ENCODE measurements around the gene CDO1.

CDO1 gene

GRCh38 chr5:115800108-115800507 is 16.4 kb downstream of the CDO1 start:
- peaks cover 50% of the 10 kb centered on the region for H3K27me3 Mint-ChIP-seq
- ATAC-seq (replicated peaks; ENCODE audit: extremely low read depth, poor library complexity, severe bottlenecking) (no peak), DNase-seq (ENCODE audit: low spot score in 2 of 2) (no peak)
- H3K9me3 Mint-ChIP-seq: no peaks in the 10 kb centered on the region
- no peak overlapping the region for H3K27ac Mint-ChIP-seq (ENCODE audit: low read depth)
- H3K4me3 Mint-ChIP-seq: no peak overlapping the region
- no peaks in the 10 kb centered on the region for H3K36me3 Mint-ChIP-seq (ENCODE audit: insufficient read depth)
- H3K4me1 Mint-ChIP-seq: no peaks in the 10 kb centered on the region

GRCh38 chr5:115798252-115798651 is 18.2 kb downstream of the CDO1 start:
- Mint-ChIP-seq H3K27ac (ENCODE audit: low read depth) (no peak overlapping the region), H3K4me1 (no peaks in the 10 kb centered on the region), H3K9me3 (no peaks in the 10 kb centered on the region), H3K27me3 (peaks cover 62% of the 10 kb centered on the region), H3K36me3 (ENCODE audit: insufficient read depth) (peaks cover under 1% of the 10 kb centered on the region), H3K4me3 (no peak overlapping the region)
- DNase-seq (ENCODE audit: low spot score in 2 of 2) (no peak), ATAC-seq (replicated peaks; ENCODE audit: extremely low read depth, poor library complexity, severe bottlenecking) (no peak)

- DNase-seq (ENCODE audit: low spot score in 2 of 2): no peak
- Mint-ChIP-seq H3K4me3 (no peak overlapping the region), H3K27me3 (peaks cover 62% of the 10 kb centered on the region), H3K4me1 (no peaks in the 10 kb centered on the region), H3K36me3 (ENCODE audit: insufficient read depth) (peaks cover 1% of the 10 kb centered on the region), H3K27ac (ENCODE audit: low read depth) (no peak overlapping the region), H3K9me3 (no peaks in the 10 kb centered on the region)
- ATAC-seq (replicated peaks; ENCODE audit: extremely low read depth, poor library complexity, severe bottlenecking): no peak
Measured at GRCh38 chr5:115796656-115797055, 19.8 kb downstream of the CDO1 start.

GRCh38 chr5:115795700-115796099 is 20.8 kb downstream of the CDO1 start:
- Mint-ChIP-seq H3K4me1 (no peaks in the 10 kb centered on the region), H3K36me3 (ENCODE audit: insufficient read depth) (peaks cover 1% of the 10 kb centered on the region), H3K4me3 (no peak overlapping the region), H3K27ac (ENCODE audit: low read depth) (no peak overlapping the region), H3K9me3 (no peaks in the 10 kb centered on the region), H3K27me3 (peaks cover 68% of the 10 kb centered on the region)
- ATAC-seq (replicated peaks; ENCODE audit: extremely low read depth, poor library complexity, severe bottlenecking) (no peak), DNase-seq (ENCODE audit: low spot score in 2 of 2) (no peak)

- H3K36me3 Mint-ChIP-seq (ENCODE audit: insufficient read depth): peaks cover 1% of the 10 kb centered on the region
- peaks cover 96% of the 10 kb centered on the region for H3K27me3 Mint-ChIP-seq
- ATAC-seq (replicated peaks; ENCODE audit: extremely low read depth, poor library complexity, severe bottlenecking) (no peak), DNase-seq (ENCODE audit: low spot score in 2 of 2) (no peak)
- H3K27ac Mint-ChIP-seq (ENCODE audit: low read depth): no peak overlapping the region
- no peak overlapping the region for H3K4me3 Mint-ChIP-seq
- no peaks in the 10 kb centered on the region for H3K9me3 Mint-ChIP-seq
- no peaks in the 10 kb centered on the region for H3K4me1 Mint-ChIP-seq
Measured at GRCh38 chr5:115788440-115788839, 28.0 kb downstream of the CDO1 start.

GRCh38 chr5:115787426-115787825 is 29.0 kb downstream of the CDO1 start:
- Mint-ChIP-seq H3K27ac (ENCODE audit: low read depth) (no peak overlapping the region), H3K36me3 (ENCODE audit: insufficient read depth) (no peaks in the 10 kb centered on the region), H3K9me3 (no peaks in the 10 kb centered on the region), H3K4me3 (no peak overlapping the region), H3K27me3 (peaks cover 96% of the 10 kb centered on the region), H3K4me1 (no peaks in the 10 kb centered on the region)
- ATAC-seq (replicated peaks; ENCODE audit: extremely low read depth, poor library complexity, severe bottlenecking): no peak
- no peak for DNase-seq (ENCODE audit: low spot score in 2 of 2)

- H3K27ac Mint-ChIP-seq (ENCODE audit: low read depth): no peak overlapping the region
- H3K36me3 Mint-ChIP-seq (ENCODE audit: insufficient read depth): no peaks in the 10 kb centered on the region
- no peak overlapping the region for H3K4me3 Mint-ChIP-seq
- H3K9me3 Mint-ChIP-seq: no peaks in the 10 kb centered on the region
- peaks cover 96% of the 10 kb centered on the region for H3K27me3 Mint-ChIP-seq
- H3K4me1 Mint-ChIP-seq: no peaks in the 10 kb centered on the region
- DNase-seq (ENCODE audit: low spot score in 2 of 2) (no peak), ATAC-seq (replicated peaks; ENCODE audit: extremely low read depth, poor library complexity, severe bottlenecking) (no peak)
Measured at GRCh38 chr5:115785381-115786065, 30.9 kb downstream of the CDO1 start.

GRCh38 chr5:115778417-115778816 is 38.0 kb downstream of the CDO1 start:
- Mint-ChIP-seq H3K27ac (ENCODE audit: low read depth) (no peak overlapping the region), H3K4me1 (no peaks in the 10 kb centered on the region), H3K27me3 (peaks cover 34% of the 10 kb centered on the region), H3K9me3 (no peaks in the 10 kb centered on the region), H3K4me3 (no peak overlapping the region), H3K36me3 (ENCODE audit: insufficient read depth) (peaks cover 2% of the 10 kb centered on the region)
- ATAC-seq (replicated peaks; ENCODE audit: extremely low read depth, poor library complexity, severe bottlenecking) (no peak), DNase-seq (ENCODE audit: low spot score in 2 of 2) (no peak)

- H3K4me3 Mint-ChIP-seq: no peak overlapping the region
- H3K27me3 Mint-ChIP-seq: peaks cover 31% of the 10 kb centered on the region
- ATAC-seq (replicated peaks; ENCODE audit: extremely low read depth, poor library complexity, severe bottlenecking) (no peak), DNase-seq (ENCODE audit: low spot score in 2 of 2) (no peak)
- no peak overlapping the region for H3K27ac Mint-ChIP-seq (ENCODE audit: low read depth)
- no peaks in the 10 kb centered on the region for H3K9me3 Mint-ChIP-seq
- peaks cover 2% of the 10 kb centered on the region for H3K36me3 Mint-ChIP-seq (ENCODE audit: insufficient read depth)
- H3K4me1 Mint-ChIP-seq: no peaks in the 10 kb centered on the region
Measured at GRCh38 chr5:115776989-115777388, 39.5 kb downstream of the CDO1 start.

- Mint-ChIP-seq H3K4me3 (no peak overlapping the region), H3K36me3 (ENCODE audit: insufficient read depth) (peaks cover 2% of the 10 kb centered on the region), H3K27me3 (peaks cover 21% of the 10 kb centered on the region)
Measured at GRCh38 chr5:115775999-115776398, 40.5 kb downstream of the CDO1 start.

GRCh38 chr5:115774684-115775083 is 41.8 kb downstream of the CDO1 start:
- no peaks in the 10 kb centered on the region for H3K4me1 Mint-ChIP-seq

More at GRCh38 chr5:115775999-115776398, 40.5 kb downstream of the CDO1 start:
- ATAC-seq (replicated peaks; ENCODE audit: extremely low read depth, poor library complexity, severe bottlenecking) (no peak), DNase-seq (ENCODE audit: low spot score in 2 of 2) (no peak)
- no peaks in the 10 kb centered on the region for H3K4me1 Mint-ChIP-seq
- no peak overlapping the region for H3K27ac Mint-ChIP-seq (ENCODE audit: low read depth)
- H3K9me3 Mint-ChIP-seq: no peaks in the 10 kb centered on the region

GRCh38 chr5:115772731-115773475 is 43.6 kb downstream of the CDO1 start:
- Mint-ChIP-seq H3K36me3 (ENCODE audit: insufficient read depth) (no peaks in the 10 kb centered on the region), H3K4me3 (no peak overlapping the region), H3K4me1 (no peaks in the 10 kb centered on the region), H3K9me3 (no peaks in the 10 kb centered on the region), H3K27ac (ENCODE audit: low read depth) (no peak overlapping the region), H3K27me3 (peaks cover 11% of the 10 kb centered on the region)
- ATAC-seq (replicated peaks; ENCODE audit: extremely low read depth, poor library complexity, severe bottlenecking) (no peak), DNase-seq (ENCODE audit: low spot score in 2 of 2) (no peak)

More at GRCh38 chr5:115774684-115775083, 41.8 kb downstream of the CDO1 start:
- DNase-seq (ENCODE audit: low spot score in 2 of 2) (no peak), ATAC-seq (replicated peaks; ENCODE audit: extremely low read depth, poor library complexity, severe bottlenecking) (no peak)
- Mint-ChIP-seq H3K27ac (ENCODE audit: low read depth) (no peak overlapping the region), H3K4me3 (no peak overlapping the region), H3K36me3 (ENCODE audit: insufficient read depth) (no peaks in the 10 kb centered on the region), H3K27me3 (peaks cover 11% of the 10 kb centered on the region), H3K9me3 (no peaks in the 10 kb centered on the region)

- Mint-ChIP-seq H3K4me3 (no peak overlapping the region), H3K9me3 (no peaks in the 10 kb centered on the region), H3K4me1 (no peaks in the 10 kb centered on the region), H3K27ac (ENCODE audit: low read depth) (no peak overlapping the region), H3K27me3 (peaks cover 11% of the 10 kb centered on the region), H3K36me3 (ENCODE audit: insufficient read depth) (no peaks in the 10 kb centered on the region)
- no peak for ATAC-seq (replicated peaks; ENCODE audit: extremely low read depth, poor library complexity, severe bottlenecking)
- DNase-seq (ENCODE audit: low spot score in 2 of 2): no peak
Measured at GRCh38 chr5:115770466-115770865, 46.0 kb downstream of the CDO1 start.

Measured in central memory CD8-positive, alpha-beta T cell (primary cell).